GM18517 (cell line): ENCODE results near the gene RRP1.

Source experiments
- ATAC-seq: cut with Tn5 transposase; IDR thresholded peaks from one replicate; pipeline ENCODE4 v1.9.1; 2021; ENCODE audit warnings: mild to moderate bottlenecking, moderate library complexity; ENCODE audit not compliant: unreplicated experiment

The RRP1 gene

GRCh38 chr21:43789276-43790009, at the start of gene RRP1:
Gene RRP1 (plus strand): TSS chr21:43789577. CDS start chr21:43789630, 53 bp downstream.
- peak; percentile 87 for ATAC-seq

- no peak for ATAC-seq
These were observed 49.5 kb upstream of the RRP1 start for GRCh38 chr21:43739621-43740435.

DNA sequence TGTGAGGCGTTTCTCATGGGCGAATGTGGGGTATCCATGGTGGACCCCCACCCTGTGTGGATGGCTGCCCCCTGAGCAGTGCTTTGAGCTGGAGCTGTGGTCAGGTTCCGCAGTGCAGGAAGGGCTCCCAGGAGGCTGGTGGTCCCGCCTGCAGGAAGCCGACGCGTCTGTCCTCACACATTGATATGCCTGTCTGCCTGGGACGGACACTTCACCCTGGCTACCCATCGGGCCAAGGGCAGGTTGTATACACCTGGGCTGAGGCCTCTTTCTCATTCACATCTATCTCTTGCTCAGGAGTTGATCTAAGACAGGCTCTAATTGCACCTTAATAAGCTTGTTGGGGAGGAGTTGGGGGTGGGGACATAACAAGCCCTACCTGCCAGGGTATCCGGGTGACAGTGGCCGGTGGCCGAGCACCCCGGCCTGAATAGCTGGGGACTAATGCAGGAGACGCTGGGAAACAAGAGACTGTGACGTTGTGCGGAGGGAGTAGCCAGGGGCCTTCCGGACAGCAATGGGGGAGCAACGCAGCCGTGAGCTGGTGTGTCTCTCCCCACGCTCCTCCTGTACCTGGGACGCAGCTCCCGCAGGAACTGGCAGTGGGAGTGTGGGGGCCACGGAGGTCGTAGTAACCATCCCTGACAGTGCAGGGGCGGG, 48.8 kb upstream of the RRP1 start:
- no peak for ATAC-seq

DNA sequence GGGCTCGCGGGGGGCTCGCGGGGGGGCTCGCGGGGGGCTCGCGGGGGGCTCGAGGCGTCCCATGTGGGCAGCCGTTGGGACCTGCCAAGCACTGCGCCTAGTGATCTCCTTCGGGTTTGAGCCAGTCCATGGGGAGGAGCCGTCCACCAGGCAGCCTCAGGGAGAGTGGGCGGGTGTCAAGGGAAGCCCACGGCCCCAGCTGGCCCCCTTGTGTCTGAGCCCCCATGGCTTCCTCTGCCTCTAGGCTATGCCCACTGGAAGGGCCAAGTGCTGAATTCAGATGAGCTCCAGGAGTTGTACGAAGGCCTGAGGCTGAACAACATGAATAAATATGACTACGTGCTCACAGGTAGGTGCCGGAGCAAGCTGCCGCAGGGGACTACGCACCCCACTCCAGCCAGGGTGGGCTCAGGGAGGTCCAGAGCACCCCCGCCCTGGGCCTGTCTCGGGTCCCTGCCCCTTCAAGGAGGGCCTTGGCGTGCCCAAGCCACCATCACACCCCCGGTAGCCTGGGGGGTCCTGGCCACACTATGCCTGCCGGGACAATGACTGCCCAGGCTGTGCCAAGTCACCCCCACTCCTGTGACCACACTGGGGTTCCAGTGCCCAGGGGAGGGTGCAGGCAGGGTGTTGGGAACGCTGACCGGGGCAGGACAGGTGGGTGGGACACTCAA, 47.8 kb upstream of the RRP1 start:
- ATAC-seq: no peak

DNA sequence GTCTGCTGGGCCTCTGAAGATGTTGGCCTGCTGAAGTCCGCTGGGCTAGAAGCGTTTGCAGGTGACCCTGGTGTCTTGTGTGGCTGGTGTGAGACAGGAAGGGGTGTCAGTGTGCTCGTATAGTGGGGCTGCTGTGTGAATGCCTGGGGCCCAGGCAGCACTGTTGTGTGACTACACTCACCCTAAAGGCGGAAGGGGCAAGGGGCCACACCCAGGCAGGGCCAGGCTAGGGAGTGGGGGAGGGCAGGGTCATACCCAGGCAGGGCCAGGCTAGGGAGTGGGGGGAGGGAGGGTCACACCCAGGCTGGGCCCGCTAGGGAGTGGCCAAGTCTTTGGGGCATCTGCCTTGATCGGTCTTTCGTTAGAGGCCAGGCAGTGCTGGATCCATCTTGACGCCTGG, 45.4 kb upstream of the RRP1 start:
- ATAC-seq: no peak

DNA sequence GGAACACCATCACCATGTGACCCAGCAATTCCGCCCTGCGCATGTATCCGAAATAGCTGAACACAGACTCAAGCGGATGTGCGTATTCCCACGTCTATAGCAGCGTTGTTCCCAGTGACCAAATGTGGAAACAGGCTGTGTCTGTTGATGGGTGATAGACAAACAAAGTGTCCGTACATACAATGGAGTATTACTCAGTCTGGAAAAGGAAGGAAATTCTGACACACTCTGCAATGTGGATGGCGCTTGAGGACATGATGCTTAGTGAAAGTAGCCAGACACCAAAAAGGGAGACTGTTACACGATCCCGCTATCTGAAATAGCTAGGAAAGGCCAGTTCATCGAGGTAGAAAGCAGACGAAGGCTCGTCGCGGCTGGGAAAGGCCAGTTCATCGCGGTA, 44.7 kb upstream of the RRP1 start:
- ATAC-seq: no peak

GRCh38 chr21:43745772-43746517, 43.4 kb upstream of the RRP1 start:
- ATAC-seq: no peak

DNA sequence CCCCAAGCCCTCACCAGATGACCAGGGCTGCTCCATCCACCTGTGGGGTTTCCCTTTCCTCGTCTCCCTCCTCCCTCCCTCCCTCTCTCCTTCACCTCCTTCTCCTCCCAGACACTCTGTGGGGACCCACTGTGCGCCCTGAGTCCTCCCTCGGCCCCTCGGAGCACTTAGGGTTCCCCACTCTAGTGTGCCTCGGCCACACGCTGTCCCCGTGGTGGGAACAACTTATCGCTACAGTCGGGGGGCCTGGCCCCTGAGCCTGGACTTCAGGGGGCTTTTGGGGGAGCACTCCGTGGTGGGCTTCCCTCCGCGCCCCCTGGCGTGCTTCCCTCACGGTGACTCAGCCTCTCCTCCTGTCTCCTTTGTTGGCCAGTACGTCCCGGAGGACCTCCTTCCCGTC, 40.8 kb upstream of the RRP1 start:
- no peak for ATAC-seq

GRCh38 chr21:43749651-43750262, 39.6 kb upstream of the RRP1 start:
- ATAC-seq: no peak

DNA sequence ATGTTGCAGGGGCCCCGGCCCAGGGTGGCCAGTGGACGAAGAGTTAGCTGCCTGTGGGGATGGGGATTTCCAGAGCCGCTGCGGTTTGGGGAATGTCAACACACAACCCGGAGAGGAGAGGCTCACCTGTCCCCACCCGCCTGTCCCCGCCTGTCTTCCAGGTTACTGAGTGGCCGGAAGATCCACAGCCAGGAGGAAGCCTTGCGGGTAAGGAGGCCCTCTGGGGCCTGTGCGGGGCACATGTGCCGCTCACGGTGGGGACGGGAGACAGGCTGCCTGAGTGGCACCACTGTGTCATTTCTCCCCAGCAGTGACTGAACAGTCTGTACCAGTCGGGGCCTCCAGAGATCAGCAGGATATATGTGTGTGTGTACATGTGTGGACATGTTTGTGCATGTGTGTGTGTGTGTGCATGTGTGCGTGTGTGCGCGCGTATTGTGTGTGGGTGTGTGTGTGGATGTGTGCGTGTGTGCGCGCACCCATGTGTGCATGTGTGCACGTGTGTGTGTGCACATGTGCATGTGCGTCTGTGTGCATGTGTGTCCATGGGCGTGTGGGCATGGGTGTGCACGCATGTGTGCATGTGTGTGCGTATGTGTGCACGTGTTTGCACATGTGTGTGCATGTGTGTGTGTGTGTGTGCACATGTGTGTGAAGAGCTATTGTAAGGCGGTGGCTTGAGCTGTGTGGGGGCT, 38.9 kb upstream of the RRP1 start:
- no peak for ATAC-seq

DNA sequence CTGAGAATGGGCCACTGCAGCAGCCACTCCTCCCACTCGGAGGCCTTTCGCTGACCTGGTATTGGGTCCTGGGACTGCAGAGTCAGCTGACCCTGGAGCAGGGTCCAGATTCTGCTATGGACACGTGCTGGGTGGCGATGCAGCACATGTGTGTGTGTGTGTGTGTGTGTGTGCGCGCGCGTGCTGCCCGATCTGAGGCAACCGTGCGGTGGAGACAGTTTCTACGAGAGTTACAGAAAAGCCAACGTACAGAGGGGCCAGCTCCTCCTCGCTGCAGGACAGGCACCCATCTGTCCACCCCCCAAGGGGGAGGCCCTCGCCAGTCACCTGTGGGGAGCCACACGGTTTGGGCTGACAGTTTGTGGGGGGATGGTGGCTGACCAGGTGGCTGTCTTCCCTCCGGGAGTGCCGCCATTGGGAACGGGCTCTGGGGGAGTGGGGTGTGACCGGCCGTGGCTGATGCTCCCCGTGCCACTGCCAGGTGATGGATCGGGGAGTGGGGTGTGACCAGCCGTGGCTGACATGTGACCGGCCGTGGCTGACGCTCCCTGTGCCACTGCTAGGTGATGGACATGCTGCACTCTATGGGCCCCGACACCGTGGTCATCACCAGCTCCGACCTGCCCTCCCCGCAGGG, 37.3 kb upstream of the RRP1 start:
- ATAC-seq: no peak

- ATAC-seq: no peak
These were observed 36.5 kb upstream of the RRP1 start for GRCh38 chr21:43752758-43753438.

DNA sequence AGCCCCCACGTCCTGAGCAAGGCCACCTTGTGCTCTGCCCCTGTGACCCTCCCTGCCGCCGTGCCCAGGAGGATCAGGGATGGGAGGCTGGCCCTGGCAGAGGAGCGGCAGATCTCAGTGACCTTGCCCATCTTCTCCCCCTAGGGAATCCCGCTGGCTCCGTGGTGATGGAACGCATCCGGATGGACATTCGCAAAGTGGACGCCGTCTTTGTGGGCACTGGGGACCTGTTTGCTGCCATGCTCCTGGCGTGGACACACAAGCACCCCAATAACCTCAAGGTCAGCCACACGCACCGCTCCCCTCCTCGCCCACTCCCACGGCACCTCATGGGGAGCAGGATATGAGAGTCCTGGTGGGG, 36.0 kb upstream of the RRP1 start:
- ATAC-seq: no peak

- ATAC-seq: no peak
These were observed 34.2 kb upstream of the RRP1 start for GRCh38 chr21:43754948-43755781.

DNA sequence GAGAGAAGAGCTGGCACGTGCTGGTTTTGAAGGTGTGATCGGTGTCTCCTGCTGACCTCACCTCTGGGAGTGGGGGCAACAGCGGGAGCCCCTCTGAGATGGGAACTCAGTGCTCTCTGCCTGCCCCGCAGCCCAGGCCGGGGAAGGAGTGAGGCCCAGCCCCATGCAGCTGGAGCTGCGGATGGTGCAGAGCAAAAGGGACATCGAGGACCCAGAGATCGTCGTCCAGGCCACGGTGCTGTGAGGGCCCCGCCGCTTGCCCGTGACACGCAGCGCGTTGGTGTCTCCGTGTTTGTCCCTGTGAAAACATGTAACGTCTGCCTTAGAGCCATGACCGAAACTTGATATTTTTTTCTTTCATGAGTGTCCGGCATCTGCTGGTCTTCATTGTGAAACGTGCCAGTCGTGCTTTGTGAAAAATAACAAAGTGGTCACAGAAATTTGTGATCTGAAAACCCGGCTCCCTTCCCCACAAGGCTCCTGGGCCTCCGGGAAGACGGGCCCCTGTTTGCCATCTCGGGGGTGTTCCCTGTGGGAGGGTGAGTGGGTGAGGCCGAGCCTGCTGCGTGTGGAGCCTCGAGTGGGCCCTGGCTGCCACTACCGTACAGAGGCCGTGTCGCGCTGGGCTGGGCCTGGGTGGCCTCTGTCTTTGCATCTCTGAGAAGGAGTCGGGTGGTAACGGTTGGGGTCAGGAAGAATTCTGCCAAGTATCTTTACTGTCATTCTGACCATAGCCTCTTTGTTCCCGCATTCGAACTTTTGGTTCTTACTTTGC, 33.4 kb upstream of the RRP1 start:
- no peak for ATAC-seq

- ATAC-seq: no peak
These were observed 31.8 kb upstream of the RRP1 start for GRCh38 chr21:43757601-43758000.

GRCh38 chr21:43758111-43758641, 31.2 kb upstream of the RRP1 start:
- no peak for ATAC-seq
